ENCODE measurements around the gene COL27A1.

- no peak for TF ChIP-seq ZNF274 (IDR thresholded peaks at IDR 0.05; ENCODE audit: low read length)
- no peak for TF ChIP-seq ZNF274 (tag by site-specific recombination; IDR thresholded peaks at IDR 0.05; ENCODE audit: borderline replicate concordance)
- no peak for TF ChIP-seq REST (tag by site-specific recombination; IDR thresholded peaks at IDR 0.05)
- TF ChIP-seq ZNF423 (tag by site-specific recombination; IDR thresholded peaks at IDR 0.05): no peak
- peak; percentile 49 for TF ChIP-seq CTCF (tag by site-specific recombination; IDR thresholded peaks at IDR 0.05)
- TF ChIP-seq TCF7L2 (IDR thresholded peaks at IDR 0.05; ENCODE audit: borderline replicate concordance, low read depth, low read length): no peak
- TF ChIP-seq ZSCAN18 (tag by site-specific recombination; IDR thresholded peaks at IDR 0.05): no peak
Measured at GRCh38 chr9:114339130-114339908, 184.0 kb downstream of the COL27A1 start.

All from HEK293 (cell line).